AG04449 (cell line): ENCODE results near the gene COX7A2L.
"Not testable (repeated sequence)": the region's sequence is repeated elsewhere in the genome, so short reads cannot be mapped to it uniquely, and the experiment has no call there.

ENCODE experiments used
- CTCF ChIA-PET: fragments of 350-600 bp; formaldehyde crosslinking; extraction: SDS; loops from one replicate; lab custom pipeline; 2021; ENCODE audit warnings: antibody characterized with exemption; lab: Yijun Ruan, JAX
- POLR2A ChIA-PET: fragments of 400-600, 350-600 bp; formaldehyde crosslinking; extraction: SDS; loops from one replicate; lab custom pipeline; 2020; ENCODE audit warnings: antibody characterized with exemption, inconsistent platforms; lab: Yijun Ruan, JAX
- DNase-seq: peaks from one replicate; pipeline ENCODE4 v3.0.0-alpha.2; 2010; ENCODE audit warnings: low read depth, low spot score
- H3K4me3 ChIP-seq: 2 replicates; pipeline ENCODE4 v1.5.1; 2011; ENCODE audit warnings: low read depth, mild to moderate bottlenecking, control low read depth, low read length
- CTCF ChIP-seq: IDR thresholded peaks from one replicate; pipeline ENCODE4 v1.5.1; 2011; ENCODE audit warnings: mild to moderate bottlenecking, moderate library complexity, low read length, control low read depth, inconsistent platforms; ENCODE audit not compliant: insufficient read depth; ENCODE audit errors: missing control alignments

COX7A2L gene

GRCh38 chr2:42350434-42351063 lies 10.5 kb downstream of the COX7A2L start:
- ChIA-PET POLR2A (no interaction called here), CTCF (interaction anchor here (2.0 kb wide), 1 partner anchor 10 kb away, joined by 4 read pairs; no protein-coding TSS in a partner anchor)
- no peak for TF ChIP-seq CTCF
- DNase-seq, result no peak
- H3K4me3 ChIP-seq, result no peak overlapping the region

- TF ChIP-seq CTCF, result no peak
- ChIA-PET POLR2A (no interaction called here), CTCF (no interaction called here)
- no peak for DNase-seq
- H3K4me3 ChIP-seq, result no peak overlapping the region
Observed at GRCh38 chr2:42348113-42348805, 12.8 kb downstream of the COX7A2L start.

GRCh38 chr2:42347518-42347917 lies 13.5 kb downstream of the COX7A2L start:
- DNase-seq, POLR2A ChIA-PET, H3K4me3 ChIP-seq: not testable (repeated sequence)
- CTCF ChIA-PET, result interaction anchor here (1.0 kb wide), 1 partner anchor 19 kb away, joined by 3 read pairs; no protein-coding TSS in a partner anchor

- DNase-seq, H3K4me3 ChIP-seq, POLR2A ChIA-PET: not testable (repeated sequence)
- CTCF ChIA-PET, result interaction anchor here (1.0 kb wide), 2 partner anchors 13 to 19 kb away, joined by 3 to 4 read pairs; no protein-coding TSS in a partner anchor
Observed at GRCh38 chr2:42346856-42347255, 14.2 kb downstream of the COX7A2L start.

GRCh38 chr2:42345986-42346385 lies 15.0 kb downstream of the COX7A2L start:
- TF ChIP-seq CTCF, result no peak
- DNase-seq, result no peak
- no peak overlapping the region for H3K4me3 ChIP-seq
- ChIA-PET CTCF (interaction anchor here (1.0 to 1.4 kb wide), 2 partner anchors 12 to 17 kb away, joined by 4 to 7 read pairs; no protein-coding TSS in a partner anchor), POLR2A (no interaction called here)

- no peak for DNase-seq
- no peak overlapping the region for H3K4me3 ChIP-seq
- ChIA-PET POLR2A (interaction anchor here (0.6 kb wide), 1 partner anchor 438 kb away, joined by 3 read pairs; no protein-coding TSS in a partner anchor), CTCF (interaction anchor here (1.6 to 4.5 kb wide), 4 partner anchors 13 to 252 kb away, joined by 3 to 26 read pairs (median 12); no protein-coding TSS in a partner anchor)
- no peak for TF ChIP-seq CTCF
Observed at GRCh38 chr2:42342795-42343241, 18.2 kb downstream of the COX7A2L start.

- TF ChIP-seq CTCF, result no peak
- DNase-seq, result peak; percentile 70
- POLR2A ChIA-PET, result interaction anchor here (0.6 kb wide), 2 partner anchors 971 to 1512 kb away, joined by 3 to 4 read pairs; no protein-coding TSS in a partner anchor
- CTCF ChIA-PET, result interaction anchor here (0.7 to 4.5 kb wide), 6 partner anchors 14 to 256 kb away, joined by 3 to 26 read pairs (median 8); no protein-coding TSS in a partner anchor
- no peak overlapping the region for H3K4me3 ChIP-seq
Observed at GRCh38 chr2:42342061-42342794, 18.8 kb downstream of the COX7A2L start.
